ENCODE measurements around the gene HRAS. TPM values are rescaled to one million over a fixed set of nuclear protein-coding genes. Genes with fewer than 3 reads are reported as not detected.
"Not testable (repeated sequence)": the region's sequence is repeated elsewhere in the genome, so short reads cannot be mapped to it uniquely, and the experiment has no call there.

Gene HRAS
- polyA plus RNA-seq, 4 donors, result 39.5 to 57.2 (median 41.2) TPM

- DNase-seq (ENCODE audit: low read depth in 4 of 4, low spot score in 3 of 4), result no peak
Observed at GRCh38 chr11:534396-535209, 773 bp downstream of the HRAS start.

GRCh38 chr11:533586-534395, 1.6 kb downstream of the HRAS start:
- DNase-seq (ENCODE audit: low read depth in 4 of 4, low spot score in 3 of 4), result no peak

GRCh38 chr11:532986-533585, 2.3 kb downstream of the HRAS start:
- no peak for DNase-seq (ENCODE audit: low read depth in 4 of 4, low spot score in 3 of 4)

GRCh38 chr11:532527-532985, 2.8 kb downstream of the HRAS start:
- no peak for DNase-seq (ENCODE audit: low read depth in 4 of 4, low spot score in 3 of 4)

- no peak for DNase-seq (ENCODE audit: low read depth in 4 of 4, low spot score in 3 of 4)
Observed at GRCh38 chr11:531919-532526, 3.4 kb downstream of the HRAS start.

- no peak for DNase-seq (ENCODE audit: low read depth in 4 of 4, low spot score in 3 of 4)
Observed at GRCh38 chr11:530960-531831, 4.2 kb downstream of the HRAS start.

GRCh38 chr11:529728-530411, 5.5 kb downstream of the HRAS start:
- no peak for DNase-seq (ENCODE audit: low read depth in 4 of 4, low spot score in 3 of 4)

- no peak for DNase-seq (ENCODE audit: low read depth in 4 of 4, low spot score in 3 of 4)
Observed at GRCh38 chr11:528815-529727, 6.3 kb downstream of the HRAS start.

- DNase-seq (ENCODE audit: low read depth in 4 of 4, low spot score in 3 of 4), result no peak
Observed at GRCh38 chr11:528166-528814, 7.1 kb downstream of the HRAS start.

GRCh38 chr11:526192-526591, 9.2 kb downstream of the HRAS start:
- no peak for DNase-seq (ENCODE audit: low read depth in 4 of 4, low spot score in 3 of 4)

GRCh38 chr11:521177-521688, 14.1 kb downstream of the HRAS start:
- no peak for DNase-seq (ENCODE audit: low read depth in 4 of 4, low spot score in 3 of 4)

- no peak for DNase-seq (ENCODE audit: low read depth in 4 of 4, low spot score in 3 of 4)
Observed at GRCh38 chr11:520428-521176, 14.8 kb downstream of the HRAS start.

- peak; percentile 66 to 68 (median 66) for DNase-seq (ENCODE audit: low read depth in 4 of 4, low spot score in 3 of 4)
Observed at GRCh38 chr11:518463-519202, 16.7 kb downstream of the HRAS start.

- not testable (repeated sequence) for DNase-seq (ENCODE audit: low read depth in 4 of 4, low spot score in 3 of 4)
Observed at GRCh38 chr11:516918-517685, 18.3 kb downstream of the HRAS start.

GRCh38 chr11:516400-516799, 19.0 kb downstream of the HRAS start:
- no peak for DNase-seq (ENCODE audit: low read depth in 4 of 4, low spot score in 3 of 4)
